ENCODE results near the gene LDB2. TPM values are rescaled to one million over a fixed set of nuclear protein-coding genes. Genes with fewer than 3 reads are reported as not detected.
A peak's percentile ranks its signal among the peaks of the same experiment; 100 is the strongest.

The LDB2 gene
- total and polyA plus RNA-seq, 11 donors, result 9.5 to 38.7 (median 26.3) TPM

DNA sequence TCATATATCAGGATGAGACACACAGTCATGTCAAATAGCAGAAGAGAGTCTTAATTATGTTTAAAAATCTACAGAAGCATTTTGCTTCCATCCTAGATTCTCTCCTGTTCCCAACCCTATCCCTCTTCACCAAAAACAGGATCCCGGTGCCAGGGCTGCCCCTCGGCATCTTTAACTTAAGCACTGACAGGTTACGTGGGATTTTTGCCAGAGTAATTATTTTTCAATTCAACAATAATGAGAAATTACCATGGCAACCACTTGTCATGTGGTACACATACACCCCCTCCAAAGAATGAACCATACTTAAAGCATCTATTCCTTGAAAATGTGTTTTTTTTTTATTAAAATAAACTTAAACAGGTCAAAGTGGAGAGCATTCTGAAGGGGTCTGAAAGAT is 130.6 kb downstream of the LDB2 start:
- H3K4me3 ChIP-seq, result no peak overlapping the region
- no peaks in the 10 kb centered on the region for H3K27me3 ChIP-seq
- intact Hi-C loops (cut with DNase I), result loop anchor here in 1 of 10 donors (10.0 kb wide), 1 partner anchor 557 kb away; no protein-coding TSS in a partner anchor
- H3K9me3 ChIP-seq, result no peaks in the 10 kb centered on the region
- ATAC-seq, result no peak
- DNase-seq, result no peak
- no peak overlapping the region for H3K27ac ChIP-seq
- H3K36me3 ChIP-seq, result no peaks in the 10 kb centered on the region
- TF ChIP-seq POLR2A (IDR thresholded peaks at IDR 0.05), result no peak
- TF ChIP-seq, protein P1, sequence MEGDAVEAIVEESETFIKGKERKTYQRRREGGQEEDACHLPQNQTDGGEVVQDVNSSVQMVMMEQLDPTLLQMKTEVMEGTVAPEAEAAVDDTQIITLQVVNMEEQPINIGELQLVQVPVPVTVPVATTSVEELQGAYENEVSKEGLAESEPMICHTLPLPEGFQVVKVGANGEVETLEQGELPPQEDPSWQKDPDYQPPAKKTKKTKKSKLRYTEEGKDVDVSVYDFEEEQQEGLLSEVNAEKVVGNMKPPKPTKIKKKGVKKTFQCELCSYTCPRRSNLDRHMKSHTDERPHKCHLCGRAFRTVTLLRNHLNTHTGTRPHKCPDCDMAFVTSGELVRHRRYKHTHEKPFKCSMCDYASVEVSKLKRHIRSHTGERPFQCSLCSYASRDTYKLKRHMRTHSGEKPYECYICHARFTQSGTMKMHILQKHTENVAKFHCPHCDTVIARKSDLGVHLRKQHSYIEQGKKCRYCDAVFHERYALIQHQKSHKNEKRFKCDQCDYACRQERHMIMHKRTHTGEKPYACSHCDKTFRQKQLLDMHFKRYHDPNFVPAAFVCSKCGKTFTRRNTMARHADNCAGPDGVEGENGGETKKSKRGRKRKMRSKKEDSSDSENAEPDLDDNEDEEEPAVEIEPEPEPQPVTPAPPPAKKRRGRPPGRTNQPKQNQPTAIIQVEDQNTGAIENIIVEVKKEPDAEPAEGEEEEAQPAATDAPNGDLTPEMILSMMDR (IDR thresholded peaks at IDR 0.05), result no peak
- 94 to 98% (median 94%) methylated on average over 3 of the region's 3 CpGs for WGBS, 4 donors
- peaks cover 0 to 10% (median 2%) of the 10 kb centered on the region in 12 donors for H3K4me1 ChIP-seq

DNA sequence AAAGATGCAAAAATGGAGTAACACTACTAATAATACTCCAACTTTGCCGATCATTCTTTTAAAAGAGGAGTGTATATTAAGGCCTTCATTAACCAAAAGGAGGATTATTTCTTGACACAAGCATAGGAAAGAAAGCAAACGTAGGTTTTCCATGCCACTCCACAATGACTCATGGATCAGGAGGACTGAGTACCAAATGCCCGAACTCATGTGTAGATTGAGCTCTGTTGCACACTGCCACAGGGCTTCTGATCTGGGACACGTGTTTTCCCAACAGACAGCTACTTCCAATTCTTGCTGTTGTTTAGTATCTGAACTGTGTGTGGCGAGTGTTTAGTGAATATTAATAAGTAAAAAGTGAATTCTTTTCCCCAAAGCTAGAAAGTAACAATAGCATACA is 131.2 kb downstream of the LDB2 start:
- intact Hi-C loops (cut with DNase I), result loop anchor here in 1 of 10 donors (10.0 kb wide), 1 partner anchor 558 kb away; no protein-coding TSS in a partner anchor
- 78 to 87% (median 86%) methylated on average over 5 of the region's 5 CpGs for WGBS, 4 donors

DNA sequence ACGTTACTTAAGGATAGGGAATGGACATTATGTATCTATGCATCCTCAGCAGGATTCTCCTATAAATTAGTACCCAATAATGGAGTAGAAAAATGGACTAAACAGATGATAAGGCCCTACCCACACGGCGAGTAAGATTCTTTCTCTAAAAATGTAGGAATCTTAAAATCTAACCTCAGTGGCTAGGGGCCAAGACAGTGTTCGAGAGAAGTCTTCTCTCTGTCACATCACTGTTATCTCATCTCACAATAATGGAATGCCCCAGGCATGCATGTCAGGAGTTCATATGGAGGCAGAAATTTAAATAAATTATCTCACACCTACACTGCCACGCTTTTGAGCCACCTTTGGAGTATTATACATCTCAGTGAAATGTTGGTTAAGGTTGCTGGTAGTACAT is 132.9 kb downstream of the LDB2 start:
- Histone ChIP-seq H3K9me3 (no peaks in the 10 kb centered on the region), H3K27me3 (no peaks in the 10 kb centered on the region), H3K4me3 (no peak overlapping the region), H3K27ac (no peak overlapping the region), H3K36me3 (no peaks in the 10 kb centered on the region), H3K4me1 (peaks cover 0 to 9% (median 0%) of the 10 kb centered on the region in 12 donors)
- DNase-seq (no peak), ATAC-seq (no peak)
- intact Hi-C loops (cut with DNase I), result loop anchor here in 1 of 10 donors (10.0 kb wide), 1 partner anchor 559 kb away; no protein-coding TSS in a partner anchor
- 81 to 88% (median 86%) methylated on average over 5 of the region's 5 CpGs for WGBS, 4 donors
- TF ChIP-seq POLR2A (IDR thresholded peaks at IDR 0.05), result no peak

More for the DNA sequence above, 131.2 kb downstream of the LDB2 start:
- Histone ChIP-seq H3K9me3 (no peaks in the 10 kb centered on the region), H3K4me1 (peaks cover 0 to 10% (median 2%) of the 10 kb centered on the region in 12 donors), H3K27ac (no peak overlapping the region), H3K36me3 (no peaks in the 10 kb centered on the region), H3K4me3 (no peak overlapping the region), H3K27me3 (no peaks in the 10 kb centered on the region)
- DNase-seq (no peak), ATAC-seq (no peak)
- TF ChIP-seq, protein P1 (IDR thresholded peaks at IDR 0.05), result no peak
- TF ChIP-seq POLR2A (IDR thresholded peaks at IDR 0.05), result no peak

DNA sequence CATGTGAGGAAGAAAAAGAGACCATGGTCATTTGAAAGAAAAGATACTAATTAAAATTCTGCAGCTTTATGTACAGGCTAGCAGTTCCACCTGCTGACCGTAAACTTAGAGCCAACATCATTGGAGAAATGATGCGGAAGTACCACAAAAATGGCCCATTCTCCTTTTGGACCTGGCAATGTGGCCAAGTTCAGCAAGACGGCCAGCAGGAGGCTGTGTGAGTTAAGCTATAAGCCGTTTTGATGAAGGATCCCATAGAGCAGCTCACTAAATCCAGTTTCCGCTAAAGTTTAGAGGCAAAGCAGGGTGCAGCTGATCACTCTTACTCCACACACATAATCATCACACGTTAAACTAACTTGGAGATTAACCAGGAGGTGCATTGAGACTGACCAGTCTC is 133.8 kb downstream of the LDB2 start:
- DNase-seq (no peak), ATAC-seq (peak in 1 of 4 donors; percentile 30)
- peaks cover 0 to 13% (median 0%) of the 10 kb centered on the region in 12 donors for H3K4me1 ChIP-seq
- TF ChIP-seq, protein P1 (IDR thresholded peaks at IDR 0.05), result peak in 4 of 12 donors; percentile 29 to 37 (median 34)
- TF ChIP-seq POLR2A (IDR thresholded peaks at IDR 0.05), result no peak
- H3K4me3 ChIP-seq, result no peak overlapping the region
- no peaks in the 10 kb centered on the region for H3K36me3 ChIP-seq
- H3K9me3 ChIP-seq, result no peaks in the 10 kb centered on the region
- H3K27ac ChIP-seq, result no peak overlapping the region
- 74 to 83% (median 78%) methylated on average over 6 of the region's 6 CpGs for WGBS, 4 donors
- H3K27me3 ChIP-seq, result no peaks in the 10 kb centered on the region
- intact Hi-C loops (cut with DNase I), result loop anchor here in 1 of 10 donors (10.0 kb wide), 1 partner anchor 560 kb away; no protein-coding TSS in a partner anchor

Data from heart left ventricle (tissue), 16 donors.